ENCODE results near the gene MT1A. TPM values are rescaled to one million over a fixed set of nuclear protein-coding genes. Genes with fewer than 3 reads are reported as not detected.

MT1A gene
- 3.2 and 5.6 TPM in 2 replicates for total RNA-seq

GRCh38 chr16:56637814-56638750 is at the start of gene MT1A:
Gene MT1A (plus strand): TSS chr16:56638666. CDS start chr16:56638739, 73 bp downstream.

DNA sequence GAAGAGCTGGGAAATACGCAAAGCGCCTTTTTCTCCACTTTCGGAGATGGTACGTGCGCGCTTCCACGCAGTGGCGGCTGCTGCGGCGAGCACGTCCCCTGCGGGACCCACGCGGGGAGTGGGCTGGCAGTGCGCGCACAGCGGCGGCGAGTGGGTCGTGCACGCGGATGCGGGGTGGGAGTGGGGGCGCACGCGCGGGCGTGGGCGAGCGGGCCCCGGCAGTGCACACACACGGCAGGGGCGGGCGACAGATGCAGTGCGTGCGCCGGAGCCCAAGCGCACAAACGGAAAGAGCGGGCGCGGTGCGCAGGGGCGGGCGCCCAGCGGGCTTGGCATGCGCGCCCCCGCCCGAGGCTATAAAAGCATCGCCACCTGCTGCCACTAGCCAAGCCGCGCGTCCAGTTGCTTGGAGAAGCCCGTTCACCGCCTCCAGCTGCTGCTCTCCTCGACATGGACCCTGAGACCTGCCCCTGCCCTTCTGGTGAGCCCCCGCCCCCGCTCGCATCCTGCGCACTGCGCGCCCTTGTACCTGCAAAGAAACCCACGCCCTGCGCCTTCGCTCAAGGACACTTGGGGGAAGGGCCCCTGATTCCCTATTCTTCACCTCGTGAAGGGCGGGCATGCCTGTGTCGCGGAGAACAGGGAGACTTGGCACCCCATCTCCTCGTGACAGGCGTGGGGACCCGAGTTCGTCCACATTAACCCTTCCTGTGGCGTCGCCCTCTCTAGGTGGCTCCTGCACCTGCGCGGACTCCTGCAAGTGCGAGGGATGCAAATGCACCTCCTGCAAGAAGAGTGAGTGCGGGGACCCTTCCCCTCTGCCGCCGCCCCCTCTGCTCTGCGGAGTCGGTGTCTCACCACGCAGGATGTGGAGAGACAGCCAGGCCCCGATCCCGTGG is 49.1 kb upstream of the MT1A start, which contains the start of gene MT3:
TSS of gene MT3 (plus strand) at position 388 of the 899 bp plus-strand sequence. CDS start at position 451, 63 bp downstream.

GRCh38 chr16:56608043-56608875 is 30.2 kb upstream of the MT1A start, which contains the start of gene MT2A:
Gene MT2A (plus strand): TSS chr16:56608584. CDS start chr16:56608656, 72 bp downstream.

GRCh38 chr16:56625140-56625942 is 13.1 kb upstream of the MT1A start, which contains the start of gene MT1E:
Gene MT1E (plus strand): TSS chr16:56625781. CDS start chr16:56625852, 71 bp downstream.

DNA sequence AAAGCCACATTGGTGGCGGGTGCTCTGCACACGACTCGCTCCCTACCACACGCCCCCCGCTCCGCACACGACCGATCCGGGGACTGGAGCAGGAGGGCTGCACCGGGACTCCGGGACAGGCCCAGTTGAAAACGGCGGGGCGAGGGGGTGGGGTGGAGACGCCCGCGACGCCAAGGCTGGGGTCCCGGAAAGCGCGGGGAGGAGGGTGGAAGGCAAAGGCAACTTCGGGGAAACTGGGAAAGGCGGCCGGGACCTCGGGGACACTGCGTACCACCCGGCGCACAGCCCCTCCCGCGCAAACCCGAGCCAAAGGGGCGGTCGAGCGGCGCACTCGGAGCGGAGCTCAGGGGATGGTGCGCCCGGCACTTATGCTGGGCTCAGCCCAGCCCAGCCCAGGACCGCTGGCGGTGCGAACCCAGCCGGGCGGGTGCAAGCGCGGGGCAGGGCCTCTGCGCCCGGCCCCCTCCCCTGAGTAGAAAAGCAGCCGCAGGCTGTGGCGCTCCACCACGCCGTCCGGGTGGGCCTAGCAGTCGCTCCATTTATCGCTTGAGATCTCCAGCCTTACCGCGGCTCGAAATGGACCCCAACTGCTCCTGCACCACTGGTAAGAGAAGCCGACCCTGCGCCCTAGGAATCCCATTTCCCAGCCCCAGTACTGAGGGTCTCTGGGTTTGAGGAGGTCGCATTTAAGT is 6.2 kb upstream of the MT1A start, which contains the start of gene MT1M:
TSS of gene MT1M (plus strand) at position 504 of the 692 bp plus-strand sequence. CDS start at position 577, 73 bp downstream.

GRCh38 chr16:56651586-56651985 is 13.1 kb downstream of the MT1A start, which contains the start of gene MT1B:
Gene MT1B (plus strand): TSS chr16:56651886. CDS start chr16:56651954, 68 bp downstream.

GRCh38 chr16:56657555-56658326 is 19.3 kb downstream of the MT1A start, which contains the start of gene MT1F:
Gene MT1F (plus strand): TSS chr16:56657959. CDS start chr16:56658059, 100 bp downstream.

DNA sequence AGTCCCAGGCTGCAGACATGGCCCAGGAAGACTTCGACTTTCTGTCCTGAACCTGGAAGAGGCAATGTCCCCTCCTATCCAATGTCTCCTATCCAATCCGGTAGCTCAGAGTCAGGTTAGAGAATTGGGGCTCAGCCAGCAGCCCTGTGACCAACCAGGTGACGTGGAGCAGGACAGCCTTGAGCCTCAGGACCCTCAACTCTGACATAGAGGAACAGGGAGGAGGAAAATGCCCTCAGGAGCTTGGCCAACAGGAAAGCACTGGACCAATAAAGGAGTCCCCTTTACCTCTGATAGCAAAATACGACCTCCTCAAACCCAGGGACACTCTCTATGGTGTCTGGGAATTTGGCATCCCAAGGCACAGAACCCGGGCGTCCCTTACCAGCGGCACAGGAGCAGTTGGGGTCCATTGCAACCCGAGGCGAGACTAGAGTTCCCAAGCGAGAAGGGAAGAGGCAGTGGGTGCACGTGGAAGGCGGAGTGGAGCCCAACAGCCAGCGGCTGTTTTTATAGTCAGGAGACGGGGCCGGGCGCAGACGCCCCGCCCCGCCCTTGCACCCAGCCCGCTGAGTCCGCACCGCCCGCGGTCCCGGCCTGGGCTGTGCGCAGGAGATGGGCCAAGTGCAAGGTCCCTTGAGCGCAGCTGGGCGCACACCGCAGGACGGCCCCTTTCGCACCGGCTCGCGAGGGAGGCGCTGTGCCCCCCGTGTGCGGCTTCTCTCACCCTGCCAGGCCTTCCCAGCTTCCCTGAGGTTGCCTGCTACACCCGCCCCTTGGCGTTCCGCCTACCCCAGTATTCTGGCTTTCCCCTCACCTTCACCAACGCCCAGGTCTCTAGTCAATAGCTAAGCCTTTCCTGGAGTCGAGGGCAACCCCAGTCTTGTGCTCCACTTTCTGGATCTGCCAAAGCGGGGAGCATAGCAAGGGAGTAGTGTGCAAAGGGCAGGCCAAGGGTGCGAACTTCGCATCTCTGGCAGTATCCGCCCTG is 29.4 kb downstream of the MT1A start, which contains the start of gene MT1G:
TSS of gene MT1G (minus strand) at position 485 of the 991 bp plus-strand sequence. CDS start at position 413, 72 bp downstream.

GRCh38 chr16:56669005-56669839 is 30.8 kb downstream of the MT1A start, which contains the start of gene MT1H:
Gene MT1H (plus strand): TSS chr16:56669814. CDS start chr16:56669885, 71 bp downstream.

DNA sequence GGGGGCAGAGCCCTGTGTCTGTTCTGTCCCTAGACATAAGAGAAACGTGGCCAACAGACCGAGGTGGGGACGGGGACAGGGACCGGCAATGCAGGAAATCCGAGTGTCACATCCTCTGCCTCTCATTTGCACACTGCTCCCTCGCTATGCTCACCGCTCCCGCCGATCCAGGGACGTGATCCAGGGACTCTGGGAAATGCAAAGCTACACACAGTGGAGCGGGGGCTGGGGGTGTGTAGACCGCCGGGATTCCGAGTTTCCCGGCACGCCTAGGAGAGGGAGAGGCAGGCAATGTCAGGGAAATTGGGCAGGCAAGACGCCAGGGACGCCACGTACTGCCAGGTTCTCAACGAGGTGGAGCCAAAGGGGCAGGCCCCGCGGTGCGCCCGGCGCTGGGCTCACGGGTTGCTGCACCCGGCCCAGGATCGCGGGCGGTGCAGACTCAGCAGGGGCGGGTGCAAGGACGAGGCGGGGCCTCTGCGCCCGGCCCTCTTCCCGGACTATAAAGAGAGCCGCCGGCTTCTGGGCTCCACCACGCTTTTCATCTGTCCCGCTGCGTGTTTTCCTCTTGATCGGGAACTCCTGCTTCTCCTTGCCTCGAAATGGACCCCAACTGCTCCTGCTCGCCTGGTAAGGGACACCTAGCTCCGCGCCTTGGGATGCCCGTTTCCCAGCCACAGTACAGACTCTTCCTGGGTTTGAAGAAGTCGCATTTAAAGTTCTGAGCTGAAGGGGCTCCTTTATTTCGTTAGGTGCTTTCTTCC is 43.7 kb downstream of the MT1A start, which contains the start of gene MT1X:
TSS of gene MT1X (plus strand) at position 532 of the 764 bp plus-strand sequence. CDS start at position 603, 71 bp downstream.

Other genes starting within 250 kb of the MT1A start
- 152 and 165 TPM in 2 replicates for gene AMFR, start 213.1 kb upstream of the MT1A start, total RNA-seq
- gene NUDT21, start 187.3 kb upstream of the MT1A start, total RNA-seq: 160 and 190 TPM in 2 replicates
- gene OGFOD1, start 187.1 kb upstream of the MT1A start, total RNA-seq: 115 and 135 TPM in 2 replicates
- 37.3 and 43.9 TPM in 2 replicates for gene BBS2, start 118.6 kb upstream of the MT1A start, total RNA-seq
- gene MT4, start 73.6 kb upstream of the MT1A start, total RNA-seq: not detected in 2 replicates
- not detected in 2 replicates for gene MT3, start 49.1 kb upstream of the MT1A start, total RNA-seq
- 266 and 320 TPM in 2 replicates for gene MT2A, start 30.1 kb upstream of the MT1A start, total RNA-seq
- 139 and 259 TPM in 2 replicates for gene MT1E, start 12.9 kb upstream of the MT1A start, total RNA-seq
- 2.4 and 2.5 TPM in 2 replicates for gene MT1M, start 6.0 kb upstream of the MT1A start, total RNA-seq
- gene MT1B, start 13.2 kb downstream of the MT1A start, total RNA-seq: not detected in 2 replicates
- gene MT1F, start 19.3 kb downstream of the MT1A start, total RNA-seq: 0.36 and 0.53 TPM in 2 replicates
- gene MT1G, start 29.4 kb downstream of the MT1A start, total RNA-seq: not detected in 2 replicates
- not detected in 2 replicates for gene MT1H, start 31.1 kb downstream of the MT1A start, total RNA-seq
- 48.5 and 48.7 TPM in 2 replicates for gene MT1X, start 43.8 kb downstream of the MT1A start, total RNA-seq
- 98.4 and 103 TPM in 2 replicates for gene NUP93, start 91.5 kb downstream of the MT1A start, total RNA-seq
- not detected in 2 replicates for gene SLC12A3, start 226.5 kb downstream of the MT1A start, total RNA-seq

Measured in thoracic aorta endothelial cell (primary cell).